ENCODE results near the gene VCL.
"Not testable (repeated sequence)": the region's sequence is repeated elsewhere in the genome, so short reads cannot be mapped to it uniquely, and the experiment has no call there.

VCL gene

GRCh38 chr10:74008212-74008731 lies 10.4 kb downstream of the VCL start:
- TF ChIP-seq POLR2AphosphoS5 (IDR thresholded peaks at IDR 0.05; ENCODE audit: borderline replicate concordance, low read depth, low read length): no peak
- no peak for TF ChIP-seq EZH2 (IDR thresholded peaks at IDR 0.05)
- H3K9me3 ChIP-seq (ENCODE audit: low read depth, low read length): no peaks in the 10 kb centered on the region
- peak overlapping the region; percentile 46 for H3K9ac ChIP-seq (ENCODE audit: insufficient read length)
- H3K4me3 ChIP-seq: peak overlapping the region; percentile 52; the same call in 1 of the 2 replicates
- DNase-seq (ENCODE audit: low read depth, low spot score): no peak
- H3K27ac ChIP-seq: peak overlapping the region; percentile 89
- no peaks in the 10 kb centered on the region for H3K36me3 ChIP-seq (ENCODE audit: insufficient read depth, low read length)

GRCh38 chr10:74011017-74011416 lies 13.1 kb downstream of the VCL start:
- Histone ChIP-seq H3K9ac (ENCODE audit: insufficient read length) (no peak overlapping the region), H3K27ac (peak overlapping the region; percentile 91), H3K9me3 (ENCODE audit: low read depth, low read length) (no peaks in the 10 kb centered on the region), H3K4me3 (peak overlapping the region; percentile 68), H3K36me3 (ENCODE audit: insufficient read depth, low read length) (no peaks in the 10 kb centered on the region)
- TF ChIP-seq FOXP2 (optimal IDR thresholded peaks at IDR 0.05; ENCODE audit: control extremely low read depth, extremely low read length, insufficient read depth) (no peak), POLR2AphosphoS5 (IDR thresholded peaks at IDR 0.05; ENCODE audit: borderline replicate concordance, low read depth, low read length) (no peak), EZH2 (IDR thresholded peaks at IDR 0.05) (no peak)
- DNase-seq (ENCODE audit: low read depth, low spot score): no peak

- H3K27ac ChIP-seq: peak overlapping the region; percentile 91
- H3K4me3 ChIP-seq: peak overlapping the region; percentile 68
- peak overlapping the region; percentile 12 for H3K9ac ChIP-seq (ENCODE audit: insufficient read length)
- no peak for TF ChIP-seq EZH2 (IDR thresholded peaks at IDR 0.05)
- TF ChIP-seq FOXP2 (optimal IDR thresholded peaks at IDR 0.05; ENCODE audit: control extremely low read depth, extremely low read length, insufficient read depth): no peak
- TF ChIP-seq POLR2AphosphoS5 (IDR thresholded peaks at IDR 0.05; ENCODE audit: borderline replicate concordance, low read depth, low read length): no peak; the same call in 1 of the 2 replicates
- H3K36me3 ChIP-seq (ENCODE audit: insufficient read depth, low read length): no peaks in the 10 kb centered on the region
- no peaks in the 10 kb centered on the region for H3K9me3 ChIP-seq (ENCODE audit: low read depth, low read length)
- DNase-seq (ENCODE audit: low read depth, low spot score): peak; percentile 86
Observed at GRCh38 chr10:74011770-74012169, 13.9 kb downstream of the VCL start.

GRCh38 chr10:74012480-74012879 lies 14.6 kb downstream of the VCL start:
- no peak overlapping the region for H3K9ac ChIP-seq (ENCODE audit: insufficient read length)
- no peaks in the 10 kb centered on the region for H3K36me3 ChIP-seq (ENCODE audit: insufficient read depth, low read length)
- no peaks in the 10 kb centered on the region for H3K9me3 ChIP-seq (ENCODE audit: low read depth, low read length)
- H3K4me3 ChIP-seq: peak overlapping the region; percentile 68; the same call in 1 of the 2 replicates
- peak overlapping the region; percentile 91 for H3K27ac ChIP-seq
- DNase-seq (ENCODE audit: low read depth, low spot score): no peak
- TF ChIP-seq FOXP2 (optimal IDR thresholded peaks at IDR 0.05; ENCODE audit: control extremely low read depth, extremely low read length, insufficient read depth) (no peak), POLR2AphosphoS5 (IDR thresholded peaks at IDR 0.05; ENCODE audit: borderline replicate concordance, low read depth, low read length) (no peak), EZH2 (IDR thresholded peaks at IDR 0.05) (no peak)

GRCh38 chr10:74013004-74013403 lies 15.1 kb downstream of the VCL start:
- no peaks in the 10 kb centered on the region for H3K9me3 ChIP-seq (ENCODE audit: low read depth, low read length)
- no peak for TF ChIP-seq FOXP2 (optimal IDR thresholded peaks at IDR 0.05; ENCODE audit: control extremely low read depth, extremely low read length, insufficient read depth)
- no peak for TF ChIP-seq EZH2 (IDR thresholded peaks at IDR 0.05)
- no peak for TF ChIP-seq POLR2AphosphoS5 (IDR thresholded peaks at IDR 0.05; ENCODE audit: borderline replicate concordance, low read depth, low read length)
- no peak for DNase-seq (ENCODE audit: low read depth, low spot score)
- no peaks in the 10 kb centered on the region for H3K36me3 ChIP-seq (ENCODE audit: insufficient read depth, low read length)
- no peak overlapping the region for H3K9ac ChIP-seq (ENCODE audit: insufficient read length)
- H3K4me3 ChIP-seq: no peak overlapping the region
- H3K27ac ChIP-seq: peak overlapping the region; percentile 91; the same call in 1 of the 2 replicates

GRCh38 chr10:74014574-74014973 lies 16.7 kb downstream of the VCL start:
- DNase-seq (ENCODE audit: low read depth, low spot score); H3K9me3 ChIP-seq (ENCODE audit: low read depth, low read length); H3K36me3 ChIP-seq (ENCODE audit: insufficient read depth, low read length); H3K27ac ChIP-seq; H3K4me3 ChIP-seq; H3K9ac ChIP-seq (ENCODE audit: insufficient read length): not testable (repeated sequence)

- TF ChIP-seq FOXP2 (optimal IDR thresholded peaks at IDR 0.05; ENCODE audit: control extremely low read depth, extremely low read length, insufficient read depth) (no peak), EZH2 (IDR thresholded peaks at IDR 0.05) (no peak), POLR2AphosphoS5 (IDR thresholded peaks at IDR 0.05; ENCODE audit: borderline replicate concordance, low read depth, low read length) (no peak)
- no peak overlapping the region for H3K4me3 ChIP-seq
- no peak overlapping the region for H3K27ac ChIP-seq
- no peak overlapping the region for H3K9ac ChIP-seq (ENCODE audit: insufficient read length)
- no peak for DNase-seq (ENCODE audit: low read depth, low spot score)
- no peaks in the 10 kb centered on the region for H3K9me3 ChIP-seq (ENCODE audit: low read depth, low read length)
- no peaks in the 10 kb centered on the region for H3K36me3 ChIP-seq (ENCODE audit: insufficient read depth, low read length)
Observed at GRCh38 chr10:74018241-74018640, 20.3 kb downstream of the VCL start.

- no peak for DNase-seq (ENCODE audit: low read depth, low spot score)
- Histone ChIP-seq H3K36me3 (ENCODE audit: insufficient read depth, low read length) (no peaks in the 10 kb centered on the region), H3K9ac (ENCODE audit: insufficient read length) (no peak overlapping the region), H3K9me3 (ENCODE audit: low read depth, low read length) (no peaks in the 10 kb centered on the region), H3K4me3 (no peak overlapping the region), H3K27ac (peak overlapping the region; percentile 46; the same call in 1 of the 2 replicates)
- no peak for TF ChIP-seq POLR2AphosphoS5 (IDR thresholded peaks at IDR 0.05; ENCODE audit: borderline replicate concordance, low read depth, low read length)
- no peak for TF ChIP-seq FOXP2 (optimal IDR thresholded peaks at IDR 0.05; ENCODE audit: control extremely low read depth, extremely low read length, insufficient read depth)
- no peak for TF ChIP-seq EZH2 (IDR thresholded peaks at IDR 0.05)
Observed at GRCh38 chr10:74021248-74022055, 23.5 kb downstream of the VCL start.

Data from SK-N-MC (cell line).